Liver (tissue), 9 donors: Measurements from ENCODE around the gene USP24. TPM values are rescaled to one million over a fixed set of nuclear protein-coding genes. Genes with fewer than 3 reads are reported as not detected.
"Not testable (repeated sequence)": the region's sequence is repeated elsewhere in the genome, so short reads cannot be mapped to it uniquely, and the experiment has no call there.

ENCODE experiments used
- DNase-seq: peaks from one replicate; pipeline ENCODE4 v3.0.0-alpha.2; 2017; ENCODE audit warnings: low spot score
- H3K27ac ChIP-seq, 2 donors: one replicate each; pipeline ENCODE4 v1.7.0; 2013; ENCODE audit warnings: inconsistent platforms in 2 of 2, low read length in 2 of 2, control low read depth in 1 of 2, low read depth in 1 of 2, mild to moderate bottlenecking in 1 of 2
- H3K27me3 ChIP-seq, 4 donors: one replicate each; pipeline versions ENCODE4 v1.6.1 to v1.7.0; 2013; ENCODE audit warnings: low read length in 3 of 4, inconsistent platforms in 1 of 4, mild to moderate bottlenecking in 1 of 4, moderate library complexity in 1 of 4; ENCODE audit not compliant: control insufficient read depth in 4 of 4, insufficient read depth in 4 of 4
- H3K36me3 ChIP-seq, 4 donors: one replicate each; pipeline versions ENCODE4 v1.6.1 to v1.7.0; 2013; ENCODE audit warnings: low read length in 3 of 4, mild to moderate bottlenecking in 3 of 4, low read depth in 1 of 4, moderate library complexity in 1 of 4; ENCODE audit not compliant: control insufficient read depth in 4 of 4, insufficient read depth in 3 of 4
- H3K4me1 ChIP-seq, 4 donors: one replicate each; pipeline versions ENCODE4 v1.6.1 to v1.7.0; 2013; ENCODE audit warnings: low read length in 3 of 4, mild to moderate bottlenecking in 3 of 4, moderate library complexity in 1 of 4; ENCODE audit not compliant: control insufficient read depth in 4 of 4, insufficient read depth in 4 of 4
- H3K4me3 ChIP-seq, 3 donors: one replicate each; pipeline versions ENCODE4 v1.6.1 to v1.7.0; 2013; ENCODE audit warnings: low read length in 3 of 3, control low read depth in 1 of 3, low read depth in 1 of 3, mild to moderate bottlenecking in 1 of 3
- H3K9ac ChIP-seq, 2 donors: one replicate each; pipeline ENCODE4 v1.7.0; 2013; ENCODE audit warnings: low read length in 2 of 2, mild to moderate bottlenecking in 2 of 2, moderate library complexity in 2 of 2, control low read depth in 1 of 2, low read depth in 1 of 2
- H3K9me3 ChIP-seq, 4 donors: one replicate each; pipeline versions ENCODE4 v1.6.1 to v1.7.0; 2013; ENCODE audit warnings: low read length in 3 of 4; ENCODE audit not compliant: control insufficient read depth in 4 of 4
- ATF3 ChIP-seq: IDR thresholded peaks from 2 replicates; pipeline ENCODE4 v1.6.1; 2016; ENCODE audit warnings: antibody characterized with exemption
- CTCF ChIP-seq: fragments of 150-350 bp; IDR thresholded peaks from 2 replicates; pipeline ENCODE4 v1.5.1; 2017; ENCODE audit warnings: improper control_type of control experiment, low read depth, low read length; ENCODE audit not compliant: missing input control
- FOXA2 ChIP-seq: IDR thresholded peaks from 2 replicates; pipeline ENCODE4 v1.6.1; 2016; ENCODE audit warnings: antibody characterized with exemption
- HNF4A ChIP-seq, 2 donors: conservative IDR thresholded peaks; 2 replicates each; pipeline ENCODE4 v1.6.1; 2016; ENCODE audit warnings: antibody characterized with exemption in 2 of 2, mild to moderate bottlenecking in 2 of 2
- JUND ChIP-seq, 2 donors: IDR thresholded peaks; 2 replicates each; pipeline ENCODE4 v1.6.1; 2016; ENCODE audit warnings: antibody characterized with exemption in 2 of 2
- MAX ChIP-seq: IDR thresholded peaks from 2 replicates; pipeline ENCODE4 v1.6.1; 2016; ENCODE audit warnings: antibody characterized with exemption
- NR2F2 ChIP-seq: IDR thresholded peaks from 2 replicates; pipeline ENCODE4 v1.6.1; 2016; ENCODE audit warnings: antibody characterized with exemption
- RAD21 ChIP-seq, 2 donors: IDR thresholded peaks; 2 replicates each; pipeline ENCODE4 v1.6.1; 2016; ENCODE audit warnings: antibody characterized with exemption in 2 of 2, mild to moderate bottlenecking in 2 of 2
- RXRA ChIP-seq, 2 donors: IDR thresholded peaks; 2 replicates each; pipeline ENCODE4 v1.6.1; 2017 to 2018; ENCODE audit warnings: antibody characterized with exemption in 2 of 2, mild to moderate bottlenecking in 1 of 2
- SP1 ChIP-seq: IDR thresholded peaks from 2 replicates; pipeline ENCODE4 v1.6.1; 2018; ENCODE audit warnings: antibody characterized with exemption, mild to moderate bottlenecking
- YY1 ChIP-seq: IDR thresholded peaks from 2 replicates; pipeline ENCODE4 v1.6.1; 2016; ENCODE audit warnings: antibody characterized with exemption, mild to moderate bottlenecking
- WGBS: extraction: QIAGEN DNeasy Blood & Tissue Kit; methylation state at CpG from one replicate; pipeline ENCODE4 v1.1.7; 2013; 5-methylcytosine and 5-hydroxymethylcytosine counted together
- polyA plus RNA-seq, 2 donors: library from polyadenylated mRNA; stranded (reverse) in 1 of 2; unstranded in 1 of 2; fragments of 200-250 nt in 1 of 2; fragments of >200 nt in 1 of 2; fragmentation: Nextera tagmentation in 1 of 2; extraction: Ambion mirVana in 1 of 2; gene quantifications; one replicate each; pipeline versions ENCODE4 v1.2.1 to v1.2.3, GENCODE V29; 2013 to 2015
- total RNA-seq, 2 donors: library from RNA; depleted of rRNA; stranded (reverse); fragments of >200 nt; gene quantifications; one replicate each; pipeline ENCODE4 v1.2.3, GENCODE V29; 2014
- donor health status: healthy.
- donor health status: healthy.
- donor health status: healthy.
- donor health status: healthy.
- donor health status: healthy.

USP24 gene
- total and polyA plus RNA-seq, 4 donors, result 7.0 to 75.8 (median 20.3) TPM

GRCh38 chr1:55033265-55033614, 181.9 kb downstream of the USP24 start (continued):
- no peak for TF ChIP-seq ATF3
- no peak for TF ChIP-seq JUND (IDR thresholded peaks at IDR 0.05)
- no peak for TF ChIP-seq RXRA (IDR thresholded peaks at IDR 0.05)
- TF ChIP-seq MAX, result no peak
- no peak for TF ChIP-seq FOXA2
- no peak for TF ChIP-seq HNF4A (conservative IDR thresholded peaks at IDR 0.05)
- no peak for TF ChIP-seq NR2F2
- TF ChIP-seq CTCF, result no peak

GRCh38 chr1:55031098-55031497, 184.1 kb downstream of the USP24 start:
- H3K27me3 ChIP-seq, H3K27ac ChIP-seq, DNase-seq, H3K9me3 ChIP-seq, H3K36me3 ChIP-seq, H3K9ac ChIP-seq, H3K4me3 ChIP-seq: not testable (repeated sequence)
- 99% methylated on average over 5 of the region's 5 CpGs for WGBS
- peaks cover 10 to 36% (median 26%) of the 10 kb centered on the region in 4 donors for H3K4me1 ChIP-seq

GRCh38 chr1:55026682-55027081, 188.5 kb downstream of the USP24 start:
- H3K27ac ChIP-seq, H3K9me3 ChIP-seq, DNase-seq, H3K4me1 ChIP-seq, H3K36me3 ChIP-seq, H3K27me3 ChIP-seq, H3K4me3 ChIP-seq, H3K9ac ChIP-seq: not testable (repeated sequence)
- WGBS, result 92% methylated on average over 3 of the region's 3 CpGs

- not testable (repeated sequence) for H3K9me3 ChIP-seq, H3K9ac ChIP-seq, H3K36me3 ChIP-seq, DNase-seq, H3K4me1 ChIP-seq, H3K27ac ChIP-seq, H3K4me3 ChIP-seq, H3K27me3 ChIP-seq
- whole genome bisulfite sequencing, result 81% methylated on average over 9 of the region's 10 CpGs
These were observed 191.0 kb downstream of the USP24 start for GRCh38 chr1:55024163-55024562.

- Histone ChIP-seq H3K9me3 (no peaks in the 10 kb centered on the region), H3K36me3 (no peaks in the 10 kb centered on the region), H3K27ac (no peak overlapping the region), H3K4me3 (no peak overlapping the region), H3K27me3 (no peaks in the 10 kb centered on the region), H3K4me1 (peaks cover 0 to 8% (median 2%) of the 10 kb centered on the region in 4 donors), H3K9ac (peak overlapping the region in 1 of 2 donors; percentile 47)
- 38% methylated on average over 15 of the region's 15 CpGs for WGBS
- peak in 1 of 2 donors; percentile 68 for TF ChIP-seq RXRA (IDR thresholded peaks at IDR 0.05)
- peak; percentile 10 to 53 for TF ChIP-seq HNF4A (conservative IDR thresholded peaks at IDR 0.05)
- no peak for TF ChIP-seq NR2F2
- peak; percentile 60 for TF ChIP-seq SP1
- peak; percentile 96 for TF ChIP-seq CTCF
- peak; percentile 90 to 96 for TF ChIP-seq RAD21 (IDR thresholded peaks at IDR 0.05)
- no peak for TF ChIP-seq MAX
- no peak for TF ChIP-seq YY1
- DNase-seq, result peak; percentile 86
These were observed 193.1 kb downstream of the USP24 start for GRCh38 chr1:55021942-55022546.
